HepG2 (cell line): ENCODE results near the gene EGR2. TPM values are rescaled to one million over a fixed set of nuclear protein-coding genes. Genes with fewer than 3 reads are reported as not detected.

ENCODE experiments used
- AHR ChIP-seq: IDR thresholded peaks from 2 replicates; pipeline ENCODE4 v1.6.1; 2018; ENCODE audit warnings: missing genetic modification reagents, missing compliant biosample characterization
- ARID5B ChIP-seq: IDR thresholded peaks from 2 replicates; pipeline ENCODE4 v1.4.0; 2020; ENCODE audit warnings: mild to moderate bottlenecking, missing genetic modification reagents
- FOXC1 ChIP-seq: sonication (generic); formaldehyde crosslinking; IDR thresholded peaks from 2 replicates; pipeline ENCODE4 v1.8.0; 2022; ENCODE audit warnings: mild to moderate bottlenecking, missing genetic modification reagents, borderline replicate concordance
- KDM3A ChIP-seq: IDR thresholded peaks from 2 replicates; pipeline ENCODE4 v1.6.1; 2018; ENCODE audit warnings: low read depth, missing compliant biosample characterization
- NAIF1 ChIP-seq: sonication (generic); formaldehyde crosslinking; IDR thresholded peaks from 2 replicates; pipeline ENCODE4 v1.5.0; 2020; ENCODE audit warnings: mild to moderate bottlenecking, missing genetic modification reagents, borderline replicate concordance
- RBM39 ChIP-seq: fragments of 200-400 bp; formaldehyde crosslinking; IDR thresholded peaks from one replicate; pipeline ENCODE4 v1.6.1; 2018; ENCODE audit warnings: antibody characterized with exemption, mild to moderate bottlenecking, low read depth, low read length; ENCODE audit not compliant: poor library complexity, severe bottlenecking
- SP4 ChIP-seq: sonication (generic); formaldehyde crosslinking; IDR thresholded peaks from 2 replicates; pipeline ENCODE4 v1.8.1; 2023; ENCODE audit warnings: mild to moderate bottlenecking, missing genetic modification reagents
- TSC22D2 ChIP-seq: sonication (generic); formaldehyde crosslinking; IDR thresholded peaks from 2 replicates; pipeline ENCODE4 v1.5.1; 2020; ENCODE audit warnings: missing genetic modification reagents, mild to moderate bottlenecking, borderline replicate concordance
- UBTF ChIP-seq: sonication (generic); formaldehyde crosslinking; IDR thresholded peaks from 2 replicates; pipeline ENCODE4 v1.4.0; 2020; ENCODE audit warnings: mild to moderate bottlenecking, missing genetic modification reagents
- ZNF121 ChIP-seq: sonication (generic); formaldehyde crosslinking; IDR thresholded peaks from 2 replicates; pipeline ENCODE4 v1.5.0; 2020; ENCODE audit warnings: mild to moderate bottlenecking, missing genetic modification reagents
- ZNF724P ChIP-seq: sonication (generic); formaldehyde crosslinking; IDR thresholded peaks from 2 replicates; pipeline ENCODE4 v1.8.0; 2022; ENCODE audit warnings: missing genetic modification reagents, borderline replicate concordance
- polyA plus RNA-seq, 8 experiments: library from polyadenylated mRNA; depleted of rRNA in 3 of 8; stranded (reverse) in 7 of 8; unstranded in 1 of 8; fragments of >200 nt; fragmentation: Illumina TruSeq in 4 of 8; extraction: Trizol in 4 of 8; gene quantifications; 2 replicates each; pipeline versions ENCODE4 v1.2.1 to v1.2.3, GENCODE V29; 2011 to 2016; ENCODE audit warnings: low read depth in 4 of 8, missing spikeins in 1 of 8, mixed read lengths in 1 of 8; ENCODE audit not compliant: insufficient read depth in 1 of 8
- total RNA-seq, 5 experiments: library from RNA; depleted of rRNA; stranded (reverse); fragments of >200 nt; fragmentation: Illumina TruSeq; extraction: Trizol; gene quantifications; 2 replicates each; pipeline ENCODE4 v1.2.3, GENCODE V29; 2016; ENCODE audit warnings: low read depth in 1 of 5
- TF ChIP-seq, protein P1 (sequence below): sonication (generic); formaldehyde crosslinking; IDR thresholded peaks from 2 replicates; pipeline ENCODE4 v1.4.0; 2020; ENCODE audit warnings: missing genetic modification reagents, borderline replicate concordance
- TF ChIP-seq, protein P2 (sequence below): sonication (generic); formaldehyde crosslinking; IDR thresholded peaks from 2 replicates; pipeline ENCODE4 v1.5.1; 2020; ENCODE audit warnings: mild to moderate bottlenecking, missing genetic modification reagents, moderate library complexity
- TF ChIP-seq, protein P3 (sequence below): sonication (generic); formaldehyde crosslinking; IDR thresholded peaks from 2 replicates; pipeline ENCODE4 v1.5.1; 2020; ENCODE audit warnings: mild to moderate bottlenecking, missing genetic modification reagents, moderate library complexity

The EGR2 gene
- total and polyA plus RNA-seq, 2 of the 13 experiments (the other 11 are each of a cell fraction or from before 2014, with no cell fraction given) = 0.11 to 0.15 TPM

DNA sequence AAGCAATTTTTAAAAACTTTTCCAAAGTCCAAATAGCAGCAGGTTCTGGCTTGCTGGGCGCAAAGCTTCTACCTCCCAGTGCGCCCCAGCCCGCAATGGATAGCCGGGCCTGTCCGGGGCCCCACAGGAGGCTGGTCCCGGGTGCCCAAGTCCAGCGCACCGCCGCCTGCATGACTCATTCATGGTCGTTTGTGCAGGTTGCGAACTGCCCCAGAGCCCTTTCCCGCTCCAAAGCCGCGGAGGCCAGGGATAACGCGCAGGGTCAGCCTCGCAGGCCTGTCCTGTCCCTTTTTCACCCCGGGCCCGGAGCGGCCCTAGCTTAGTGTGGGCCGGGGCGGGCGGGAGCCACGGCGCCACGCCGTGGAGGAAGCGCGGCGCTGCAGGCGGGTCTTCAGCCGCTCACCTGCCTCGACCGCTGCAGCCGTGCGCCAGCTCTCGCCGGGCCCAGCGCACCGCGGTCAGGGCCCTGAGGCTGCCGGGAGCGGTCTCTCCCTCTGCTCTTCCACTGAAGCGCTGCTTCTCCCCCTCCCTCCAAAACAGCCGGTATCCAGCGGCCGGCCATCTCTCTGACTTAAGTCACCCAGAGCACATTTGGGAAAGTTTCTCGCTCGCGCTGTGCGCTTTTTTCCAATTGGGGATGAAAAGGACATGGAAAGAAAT is 1.7 kb upstream of the EGR2 start (continued):
- TF ChIP-seq UBTF (CRISPR knock-in tag) (peak; percentile 93), NAIF1 (peak; percentile 26; the same call in 1 of the 2 replicates), ARID5B (CRISPR knock-in tag) (0 out of 2 replicates have a peak, but pooled peaks have one; percentile 25), ZNF724P (CRISPR knock-in tag) (0 out of 2 replicates have a peak, but pooled peaks have one; percentile 9), SP4 (peak; percentile 29; the same call in 1 of the 2 replicates), FOXC1 (CRISPR knock-in tag) (0 out of 2 replicates have a peak, but pooled peaks have one; percentile 52), RBM39 (peak; percentile 87), TSC22D2 (0 out of 2 replicates have a peak, but pooled peaks have one; percentile 50), KDM3A (CRISPR knock-in tag) (0 out of 2 replicates have a peak, but pooled peaks have one; percentile 56), AHR (CRISPR knock-in tag) (0 out of 2 replicates have a peak, but pooled peaks have one; percentile 44), ZNF121 (CRISPR knock-in tag) (peak; percentile 96)
- TF ChIP-seq, protein P1, sequence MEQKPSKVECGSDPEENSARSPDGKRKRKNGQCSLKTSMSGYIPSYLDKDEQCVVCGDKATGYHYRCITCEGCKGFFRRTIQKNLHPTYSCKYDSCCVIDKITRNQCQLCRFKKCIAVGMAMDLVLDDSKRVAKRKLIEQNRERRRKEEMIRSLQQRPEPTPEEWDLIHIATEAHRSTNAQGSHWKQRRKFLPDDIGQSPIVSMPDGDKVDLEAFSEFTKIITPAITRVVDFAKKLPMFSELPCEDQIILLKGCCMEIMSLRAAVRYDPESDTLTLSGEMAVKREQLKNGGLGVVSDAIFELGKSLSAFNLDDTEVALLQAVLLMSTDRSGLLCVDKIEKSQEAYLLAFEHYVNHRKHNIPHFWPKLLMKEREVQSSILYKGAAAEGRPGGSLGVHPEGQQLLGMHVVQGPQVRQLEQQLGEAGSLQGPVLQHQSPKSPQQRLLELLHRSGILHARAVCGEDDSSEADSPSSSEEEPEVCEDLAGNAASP = peak; percentile 71; the same call in 1 of the 2 replicates
- TF ChIP-seq, protein P2, sequence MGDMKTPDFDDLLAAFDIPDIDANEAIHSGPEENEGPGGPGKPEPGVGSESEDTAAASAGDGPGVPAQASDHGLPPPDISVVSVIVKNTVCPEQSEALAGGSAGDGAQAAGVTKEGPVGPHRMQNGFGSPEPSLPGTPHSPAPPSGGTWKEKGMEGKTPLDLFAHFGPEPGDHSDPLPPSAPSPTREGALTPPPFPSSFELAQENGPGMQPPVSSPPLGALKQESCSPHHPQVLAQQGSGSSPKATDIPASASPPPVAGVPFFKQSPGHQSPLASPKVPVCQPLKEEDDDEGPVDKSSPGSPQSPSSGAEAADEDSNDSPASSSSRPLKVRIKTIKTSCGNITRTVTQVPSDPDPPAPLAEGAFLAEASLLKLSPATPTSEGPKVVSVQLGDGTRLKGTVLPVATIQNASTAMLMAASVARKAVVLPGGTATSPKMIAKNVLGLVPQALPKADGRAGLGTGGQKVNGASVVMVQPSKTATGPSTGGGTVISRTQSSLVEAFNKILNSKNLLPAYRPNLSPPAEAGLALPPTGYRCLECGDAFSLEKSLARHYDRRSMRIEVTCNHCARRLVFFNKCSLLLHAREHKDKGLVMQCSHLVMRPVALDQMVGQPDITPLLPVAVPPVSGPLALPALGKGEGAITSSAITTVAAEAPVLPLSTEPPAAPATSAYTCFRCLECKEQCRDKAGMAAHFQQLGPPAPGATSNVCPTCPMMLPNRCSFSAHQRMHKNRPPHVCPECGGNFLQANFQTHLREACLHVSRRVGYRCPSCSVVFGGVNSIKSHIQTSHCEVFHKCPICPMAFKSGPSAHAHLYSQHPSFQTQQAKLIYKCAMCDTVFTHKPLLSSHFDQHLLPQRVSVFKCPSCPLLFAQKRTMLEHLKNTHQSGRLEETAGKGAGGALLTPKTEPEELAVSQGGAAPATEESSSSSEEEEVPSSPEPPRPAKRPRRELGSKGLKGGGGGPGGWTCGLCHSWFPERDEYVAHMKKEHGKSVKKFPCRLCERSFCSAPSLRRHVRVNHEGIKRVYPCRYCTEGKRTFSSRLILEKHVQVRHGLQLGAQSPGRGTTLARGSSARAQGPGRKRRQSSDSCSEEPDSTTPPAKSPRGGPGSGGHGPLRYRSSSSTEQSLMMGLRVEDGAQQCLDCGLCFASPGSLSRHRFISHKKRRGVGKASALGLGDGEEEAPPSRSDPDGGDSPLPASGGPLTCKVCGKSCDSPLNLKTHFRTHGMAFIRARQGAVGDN (CRISPR knock-in tag) = peak; percentile 75
- TF ChIP-seq, protein P3, sequence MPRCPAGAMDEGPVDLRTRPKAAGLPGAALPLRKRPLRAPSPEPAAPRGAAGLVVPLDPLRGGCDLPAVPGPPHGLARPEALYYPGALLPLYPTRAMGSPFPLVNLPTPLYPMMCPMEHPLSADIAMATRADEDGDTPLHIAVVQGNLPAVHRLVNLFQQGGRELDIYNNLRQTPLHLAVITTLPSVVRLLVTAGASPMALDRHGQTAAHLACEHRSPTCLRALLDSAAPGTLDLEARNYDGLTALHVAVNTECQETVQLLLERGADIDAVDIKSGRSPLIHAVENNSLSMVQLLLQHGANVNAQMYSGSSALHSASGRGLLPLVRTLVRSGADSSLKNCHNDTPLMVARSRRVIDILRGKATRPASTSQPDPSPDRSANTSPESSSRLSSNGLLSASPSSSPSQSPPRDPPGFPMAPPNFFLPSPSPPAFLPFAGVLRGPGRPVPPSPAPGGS (CRISPR knock-in tag) = 0 out of 2 replicates have a peak, but pooled peaks have one; percentile 25
